HepG2 (cell line): ENCODE data around the gene WDR45B. TPM values are rescaled to one million over a fixed set of nuclear protein-coding genes. Genes with fewer than 3 reads are reported as not detected.

Experiments
- AHR ChIP-seq: IDR thresholded peaks from 2 replicates; pipeline ENCODE4 v1.6.1; 2018; ENCODE audit warnings: missing genetic modification reagents, missing compliant biosample characterization
- FIP1L1 ChIP-seq: fragments of 200-400 bp; formaldehyde crosslinking; IDR thresholded peaks from 2 replicates; pipeline ENCODE4 v1.6.1; 2018; ENCODE audit warnings: low read depth, mild to moderate bottlenecking, low read length, moderate library complexity, borderline replicate concordance; ENCODE audit not compliant: insufficient read depth
- GABPA ChIP-seq, 2 experiments: IDR thresholded peaks; 2 replicates each; pipeline ENCODE4 v1.6.1; 2011 to 2016; ENCODE audit warnings: low read depth in 2 of 2, low read length in 1 of 2, missing biosample characterization in 1 of 2, missing genetic modification characterization in 1 of 2
- KAT8 ChIP-seq: IDR thresholded peaks from 2 replicates; pipeline ENCODE4 v1.6.1; 2016; ENCODE audit warnings: missing genetic modification reagents, missing compliant biosample characterization
- MTF2 ChIP-seq: sonication (generic); formaldehyde crosslinking; IDR thresholded peaks from 2 replicates; pipeline ENCODE4 v1.5.0; 2020; ENCODE audit warnings: missing genetic modification reagents, borderline replicate concordance
- NFE2L2 ChIP-seq: fragments of 150-350 bp; IDR thresholded peaks from 2 replicates; pipeline ENCODE4 v1.6.1; 2014; ENCODE audit warnings: low read length
- NR2C2 ChIP-seq: sonication (generic); formaldehyde crosslinking; IDR thresholded peaks from 2 replicates; pipeline ENCODE4 v1.4.0; 2020; ENCODE audit warnings: missing genetic modification reagents, mild to moderate bottlenecking, moderate library complexity, borderline replicate concordance
- ZC3H4 ChIP-seq: sonication (generic); formaldehyde crosslinking; IDR thresholded peaks from 2 replicates; pipeline ENCODE4 v1.4.0; 2020; ENCODE audit warnings: missing genetic modification reagents, borderline replicate concordance
- ZNF530 ChIP-seq: sonication (generic); formaldehyde crosslinking; IDR thresholded peaks from 2 replicates; pipeline ENCODE4 v1.5.0; 2020; ENCODE audit warnings: low read depth, mild to moderate bottlenecking, missing genetic modification reagents
- ZNF549 ChIP-seq: sonication (generic); formaldehyde crosslinking; IDR thresholded peaks from 2 replicates; pipeline ENCODE4 v1.5.0; 2020; ENCODE audit warnings: missing genetic modification reagents
- ZNF577 ChIP-seq: sonication (generic); formaldehyde crosslinking; IDR thresholded peaks from 2 replicates; pipeline ENCODE4 v1.4.0; 2020; ENCODE audit warnings: mild to moderate bottlenecking, low read depth, missing genetic modification reagents, borderline replicate concordance
- ZNF749 ChIP-seq: sonication (generic); formaldehyde crosslinking; IDR thresholded peaks from 2 replicates; pipeline ENCODE4 v1.8.0; 2022; ENCODE audit warnings: mild to moderate bottlenecking, missing genetic modification reagents, moderate library complexity, borderline replicate concordance
- polyA plus RNA-seq, 8 experiments: library from polyadenylated mRNA; depleted of rRNA in 3 of 8; stranded (reverse) in 7 of 8; unstranded in 1 of 8; fragments of >200 nt; fragmentation: Illumina TruSeq in 4 of 8; extraction: Trizol in 4 of 8; gene quantifications; 2 replicates each; pipeline versions ENCODE4 v1.2.1 to v1.2.3, GENCODE V29; 2011 to 2016; ENCODE audit warnings: low read depth in 4 of 8, missing spikeins in 1 of 8, mixed read lengths in 1 of 8; ENCODE audit not compliant: insufficient read depth in 1 of 8
- total RNA-seq, 5 experiments: library from RNA; depleted of rRNA; stranded (reverse); fragments of >200 nt; fragmentation: Illumina TruSeq; extraction: Trizol; gene quantifications; 2 replicates each; pipeline ENCODE4 v1.2.3, GENCODE V29; 2016; ENCODE audit warnings: low read depth in 1 of 5
- TF ChIP-seq, protein P1 (sequence below): sonication (generic); formaldehyde crosslinking; conservative IDR thresholded peaks from 2 replicates; pipeline ENCODE4 v1.4.0; 2020; ENCODE audit warnings: missing genetic modification reagents
- TF ChIP-seq, protein P2 (sequence below): sonication (generic); formaldehyde crosslinking; IDR thresholded peaks from 2 replicates; pipeline ENCODE4 v1.5.1; 2020; ENCODE audit warnings: mild to moderate bottlenecking, missing genetic modification reagents, borderline replicate concordance
- TF ChIP-seq, protein P3 (sequence below): IDR thresholded peaks from 2 replicates; pipeline ENCODE4 v1.6.1; 2016; ENCODE audit warnings: low read depth, missing genetic modification reagents, missing compliant biosample characterization

Gene WDR45B
- total and polyA plus RNA-seq, 2 of the 13 experiments (the other 11 are each of a cell fraction or from before 2014, with no cell fraction given): 86.2 to 155 TPM

DNA sequence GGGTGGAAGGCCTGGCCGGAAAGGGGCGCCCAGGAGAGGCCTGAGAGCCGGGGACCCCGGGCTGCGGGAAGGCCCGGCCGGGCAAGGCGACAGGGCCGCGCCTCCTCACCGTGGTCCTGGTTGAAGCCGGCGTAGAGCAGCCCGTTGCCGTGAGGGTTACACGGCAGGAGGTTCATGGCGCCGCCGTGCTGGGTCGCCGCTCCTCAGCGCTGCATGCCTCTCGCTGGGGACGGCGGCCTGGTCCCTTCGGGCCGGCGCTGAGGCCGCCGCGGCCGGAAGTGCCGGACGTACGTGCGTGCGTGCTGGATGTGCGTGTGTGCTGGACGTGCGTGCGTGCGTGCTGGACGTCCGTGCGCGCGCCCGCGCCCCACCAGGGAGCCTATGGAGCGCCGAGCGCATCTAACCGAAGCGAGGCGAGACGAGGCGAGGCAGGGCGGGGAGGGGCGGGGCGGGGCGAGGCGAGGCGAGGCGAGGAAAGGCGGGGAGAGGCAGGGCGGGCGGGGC is at the start of gene WDR45B (continued):
- TF ChIP-seq, protein P1, sequence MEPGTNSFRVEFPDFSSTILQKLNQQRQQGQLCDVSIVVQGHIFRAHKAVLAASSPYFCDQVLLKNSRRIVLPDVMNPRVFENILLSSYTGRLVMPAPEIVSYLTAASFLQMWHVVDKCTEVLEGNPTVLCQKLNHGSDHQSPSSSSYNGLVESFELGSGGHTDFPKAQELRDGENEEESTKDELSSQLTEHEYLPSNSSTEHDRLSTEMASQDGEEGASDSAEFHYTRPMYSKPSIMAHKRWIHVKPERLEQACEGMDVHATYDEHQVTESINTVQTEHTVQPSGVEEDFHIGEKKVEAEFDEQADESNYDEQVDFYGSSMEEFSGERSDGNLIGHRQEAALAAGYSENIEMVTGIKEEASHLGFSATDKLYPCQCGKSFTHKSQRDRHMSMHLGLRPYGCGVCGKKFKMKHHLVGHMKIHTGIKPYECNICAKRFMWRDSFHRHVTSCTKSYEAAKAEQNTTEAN (CRISPR knock-in tag): peak; percentile 75
- no peak for TF ChIP-seq NFE2L2
- TF ChIP-seq ZNF530 (CRISPR knock-in tag): no peak
- peak; percentile 49; the same call in 1 of the 2 replicates for TF ChIP-seq ZNF749 (CRISPR knock-in tag)
- TF ChIP-seq ZNF549 (CRISPR knock-in tag): no peak
- 0 out of 2 replicates have a peak, but pooled peaks have one; percentile 39 for TF ChIP-seq MTF2
- TF ChIP-seq, protein P2, sequence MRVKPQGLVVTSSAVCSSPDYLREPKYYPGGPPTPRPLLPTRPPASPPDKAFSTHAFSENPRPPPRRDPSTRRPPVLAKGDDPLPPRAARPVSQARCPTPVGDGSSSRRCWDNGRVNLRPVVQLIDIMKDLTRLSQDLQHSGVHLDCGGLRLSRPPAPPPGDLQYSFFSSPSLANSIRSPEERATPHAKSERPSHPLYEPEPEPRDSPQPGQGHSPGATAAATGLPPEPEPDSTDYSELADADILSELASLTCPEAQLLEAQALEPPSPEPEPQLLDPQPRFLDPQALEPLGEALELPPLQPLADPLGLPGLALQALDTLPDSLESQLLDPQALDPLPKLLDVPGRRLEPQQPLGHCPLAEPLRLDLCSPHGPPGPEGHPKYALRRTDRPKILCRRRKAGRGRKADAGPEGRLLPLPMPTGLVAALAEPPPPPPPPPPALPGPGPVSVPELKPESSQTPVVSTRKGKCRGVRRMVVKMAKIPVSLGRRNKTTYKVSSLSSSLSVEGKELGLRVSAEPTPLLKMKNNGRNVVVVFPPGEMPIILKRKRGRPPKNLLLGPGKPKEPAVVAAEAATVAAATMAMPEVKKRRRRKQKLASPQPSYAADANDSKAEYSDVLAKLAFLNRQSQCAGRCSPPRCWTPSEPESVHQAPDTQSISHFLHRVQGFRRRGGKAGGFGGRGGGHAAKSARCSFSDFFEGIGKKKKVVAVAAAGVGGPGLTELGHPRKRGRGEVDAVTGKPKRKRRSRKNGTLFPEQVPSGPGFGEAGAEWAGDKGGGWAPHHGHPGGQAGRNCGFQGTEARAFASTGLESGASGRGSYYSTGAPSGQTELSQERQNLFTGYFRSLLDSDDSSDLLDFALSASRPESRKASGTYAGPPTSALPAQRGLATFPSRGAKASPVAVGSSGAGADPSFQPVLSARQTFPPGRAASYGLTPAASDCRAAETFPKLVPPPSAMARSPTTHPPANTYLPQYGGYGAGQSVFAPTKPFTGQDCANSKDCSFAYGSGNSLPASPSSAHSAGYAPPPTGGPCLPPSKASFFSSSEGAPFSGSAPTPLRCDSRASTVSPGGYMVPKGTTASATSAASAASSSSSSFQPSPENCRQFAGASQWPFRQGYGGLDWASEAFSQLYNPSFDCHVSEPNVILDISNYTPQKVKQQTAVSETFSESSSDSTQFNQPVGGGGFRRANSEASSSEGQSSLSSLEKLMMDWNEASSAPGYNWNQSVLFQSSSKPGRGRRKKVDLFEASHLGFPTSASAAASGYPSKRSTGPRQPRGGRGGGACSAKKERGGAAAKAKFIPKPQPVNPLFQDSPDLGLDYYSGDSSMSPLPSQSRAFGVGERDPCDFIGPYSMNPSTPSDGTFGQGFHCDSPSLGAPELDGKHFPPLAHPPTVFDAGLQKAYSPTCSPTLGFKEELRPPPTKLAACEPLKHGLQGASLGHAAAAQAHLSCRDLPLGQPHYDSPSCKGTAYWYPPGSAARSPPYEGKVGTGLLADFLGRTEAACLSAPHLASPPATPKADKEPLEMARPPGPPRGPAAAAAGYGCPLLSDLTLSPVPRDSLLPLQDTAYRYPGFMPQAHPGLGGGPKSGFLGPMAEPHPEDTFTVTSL (CRISPR knock-in tag): no peak
- TF ChIP-seq ZC3H4 (CRISPR knock-in tag): 0 out of 2 replicates have a peak, but pooled peaks have one; percentile 39
- no peak for TF ChIP-seq FIP1L1
- TF ChIP-seq, protein P3, sequence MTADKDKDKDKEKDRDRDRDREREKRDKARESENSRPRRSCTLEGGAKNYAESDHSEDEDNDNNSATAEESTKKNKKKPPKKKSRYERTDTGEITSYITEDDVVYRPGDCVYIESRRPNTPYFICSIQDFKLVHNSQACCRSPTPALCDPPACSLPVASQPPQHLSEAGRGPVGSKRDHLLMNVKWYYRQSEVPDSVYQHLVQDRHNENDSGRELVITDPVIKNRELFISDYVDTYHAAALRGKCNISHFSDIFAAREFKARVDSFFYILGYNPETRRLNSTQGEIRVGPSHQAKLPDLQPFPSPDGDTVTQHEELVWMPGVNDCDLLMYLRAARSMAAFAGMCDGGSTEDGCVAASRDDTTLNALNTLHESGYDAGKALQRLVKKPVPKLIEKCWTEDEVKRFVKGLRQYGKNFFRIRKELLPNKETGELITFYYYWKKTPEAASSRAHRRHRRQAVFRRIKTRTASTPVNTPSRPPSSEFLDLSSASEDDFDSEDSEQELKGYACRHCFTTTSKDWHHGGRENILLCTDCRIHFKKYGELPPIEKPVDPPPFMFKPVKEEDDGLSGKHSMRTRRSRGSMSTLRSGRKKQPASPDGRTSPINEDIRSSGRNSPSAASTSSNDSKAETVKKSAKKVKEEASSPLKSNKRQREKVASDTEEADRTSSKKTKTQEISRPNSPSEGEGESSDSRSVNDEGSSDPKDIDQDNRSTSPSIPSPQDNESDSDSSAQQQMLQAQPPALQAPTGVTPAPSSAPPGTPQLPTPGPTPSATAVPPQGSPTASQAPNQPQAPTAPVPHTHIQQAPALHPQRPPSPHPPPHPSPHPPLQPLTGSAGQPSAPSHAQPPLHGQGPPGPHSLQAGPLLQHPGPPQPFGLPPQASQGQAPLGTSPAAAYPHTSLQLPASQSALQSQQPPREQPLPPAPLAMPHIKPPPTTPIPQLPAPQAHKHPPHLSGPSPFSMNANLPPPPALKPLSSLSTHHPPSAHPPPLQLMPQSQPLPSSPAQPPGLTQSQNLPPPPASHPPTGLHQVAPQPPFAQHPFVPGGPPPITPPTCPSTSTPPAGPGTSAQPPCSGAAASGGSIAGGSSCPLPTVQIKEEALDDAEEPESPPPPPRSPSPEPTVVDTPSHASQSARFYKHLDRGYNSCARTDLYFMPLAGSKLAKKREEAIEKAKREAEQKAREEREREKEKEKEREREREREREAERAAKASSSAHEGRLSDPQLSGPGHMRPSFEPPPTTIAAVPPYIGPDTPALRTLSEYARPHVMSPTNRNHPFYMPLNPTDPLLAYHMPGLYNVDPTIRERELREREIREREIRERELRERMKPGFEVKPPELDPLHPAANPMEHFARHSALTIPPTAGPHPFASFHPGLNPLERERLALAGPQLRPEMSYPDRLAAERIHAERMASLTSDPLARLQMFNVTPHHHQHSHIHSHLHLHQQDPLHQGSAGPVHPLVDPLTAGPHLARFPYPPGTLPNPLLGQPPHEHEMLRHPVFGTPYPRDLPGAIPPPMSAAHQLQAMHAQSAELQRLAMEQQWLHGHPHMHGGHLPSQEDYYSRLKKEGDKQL (CRISPR knock-in tag): peak; percentile 67; the same call in 1 of the 2 replicates
- TF ChIP-seq GABPA (IDR thresholded peaks at IDR 0.05; ENCODE audit: low read depth, low read length): peak; percentile 82
- TF ChIP-seq GABPA (CRISPR knock-in tag; IDR thresholded peaks at IDR 0.05; ENCODE audit: low read depth): peak; percentile 83
- TF ChIP-seq NR2C2 (CRISPR knock-in tag): peak; percentile 65
- peak; percentile 92 for TF ChIP-seq KAT8 (CRISPR knock-in tag)
- TF ChIP-seq ZNF577 (CRISPR knock-in tag): no peak
- peak; percentile 47 for TF ChIP-seq AHR
